Activated naive CD8-positive, alpha-beta T cell treated with anti-CD3 and anti-CD28 coated beads, Interleukin-2, amount 50 U/mL, for 16 hours (primary cell): Measurements from ENCODE around the gene NDUFA11.

ENCODE experiments used
- DNase-seq: peaks from one replicate; pipeline ENCODE4 v3.0.0-alpha.2; 2020; ENCODE audit warnings: low read depth, low spot score

The NDUFA11 gene

DNA sequence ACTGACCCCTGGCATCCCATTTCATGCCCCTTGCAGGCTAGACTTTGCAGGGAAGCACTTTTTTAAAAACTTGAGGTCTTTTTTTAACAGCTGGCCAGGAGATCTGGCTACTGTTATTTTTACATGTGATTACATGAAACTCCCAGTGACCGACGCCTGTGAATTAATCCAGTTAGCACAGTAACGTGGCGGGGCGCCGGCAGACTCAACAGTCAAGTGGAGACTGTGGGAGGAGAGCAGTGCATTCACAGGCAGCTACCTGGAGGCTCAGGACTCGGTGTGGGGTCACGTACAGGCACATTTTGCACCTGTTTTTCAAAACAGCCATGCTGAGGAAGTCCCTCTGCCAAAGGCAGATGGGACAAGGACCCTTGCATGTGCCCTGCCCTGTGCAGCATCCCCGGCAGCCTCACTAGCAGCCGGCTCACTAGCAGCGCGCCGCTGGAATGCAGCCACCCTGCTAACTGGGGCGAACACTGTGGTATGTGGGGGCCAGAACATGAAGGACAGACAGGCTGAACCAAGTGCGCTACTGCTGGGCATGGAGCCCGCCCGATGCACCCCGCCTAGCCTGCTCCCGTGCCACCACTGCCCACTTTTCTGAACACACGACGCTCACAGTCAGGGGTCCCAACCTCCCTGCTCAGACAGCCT, 29.1 kb upstream of the NDUFA11 start:
- DNase-seq, result no peak

DNA sequence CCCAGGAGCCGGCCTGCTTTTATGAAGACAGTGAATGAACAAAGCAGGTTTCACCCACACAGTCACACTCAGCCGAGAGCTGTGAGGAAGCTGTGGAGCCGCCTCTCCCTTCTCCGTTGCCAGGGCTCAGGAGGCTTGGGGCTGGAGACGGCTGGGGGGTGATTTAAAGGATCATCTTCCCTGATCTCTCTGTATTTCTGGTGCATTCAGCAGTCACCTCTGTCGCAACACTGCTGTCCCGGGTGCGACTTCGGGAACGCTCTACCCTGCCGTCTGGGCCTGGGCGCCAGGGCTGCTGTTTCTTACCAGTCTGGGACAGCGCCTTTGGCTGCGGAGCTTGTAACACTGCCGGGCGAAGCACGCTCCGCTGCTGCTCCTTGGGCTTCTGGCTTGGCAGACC, 28.6 kb upstream of the NDUFA11 start:
- no peak for DNase-seq

DNA sequence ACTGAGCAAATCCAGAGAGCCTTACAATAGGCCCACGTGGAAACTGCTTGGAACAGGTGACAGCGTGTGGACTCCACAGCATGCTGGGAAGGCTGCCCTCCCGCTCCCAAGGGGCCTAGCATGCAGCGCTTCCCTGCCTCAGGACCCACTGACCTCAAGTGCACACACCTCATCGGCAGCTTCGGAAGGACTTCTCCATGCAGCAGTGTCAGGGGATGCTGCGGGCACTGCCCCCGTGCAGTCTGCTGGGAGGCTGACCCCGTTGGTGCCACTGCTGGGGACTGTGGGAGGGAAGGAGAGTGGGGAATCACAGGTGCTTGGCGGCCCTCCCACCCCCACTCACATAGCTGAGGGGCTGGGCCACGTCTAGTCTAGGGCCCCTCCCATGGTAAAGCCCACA, 27.7 kb upstream of the NDUFA11 start:
- no peak for DNase-seq

DNA sequence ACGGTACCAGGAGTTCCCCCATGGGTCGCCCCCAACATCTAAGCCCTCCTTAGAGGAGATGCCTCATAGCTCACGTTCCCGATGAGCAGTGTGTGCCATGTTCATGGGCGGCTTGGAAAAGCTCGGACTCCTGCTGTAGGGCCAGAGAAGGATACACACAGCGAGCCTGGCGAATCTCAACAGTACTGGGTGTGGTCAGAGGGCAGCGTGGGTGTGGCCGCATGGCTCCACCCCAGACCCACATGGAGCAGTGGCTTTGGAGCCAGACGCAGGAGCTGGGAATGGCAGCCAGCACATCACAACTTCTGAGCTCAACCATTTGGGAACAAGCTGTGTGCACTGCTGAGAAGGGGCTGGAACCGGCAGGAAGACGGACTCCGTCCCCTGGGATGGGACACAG, 26.0 kb upstream of the NDUFA11 start:
- no peak for DNase-seq

DNA sequence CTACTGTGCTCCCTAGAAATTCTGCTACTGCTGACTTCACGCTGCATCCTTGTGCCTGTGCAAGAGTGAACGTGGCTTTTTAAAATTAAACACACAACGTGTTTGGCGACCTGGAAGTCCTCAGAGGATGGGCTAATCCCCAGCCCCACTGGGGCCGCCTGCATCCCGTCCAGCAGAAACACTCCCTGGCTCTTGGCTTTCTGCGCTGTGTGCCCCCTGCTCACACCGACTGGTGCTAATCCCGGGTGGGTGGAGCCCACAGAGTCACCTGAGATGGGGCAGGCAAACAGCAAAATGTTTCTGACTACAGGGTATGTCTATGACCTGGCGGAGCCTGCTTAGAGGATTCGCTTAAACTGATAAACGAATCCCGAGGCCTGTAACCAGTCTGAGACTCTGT, 25.6 kb upstream of the NDUFA11 start:
- DNase-seq, result no peak

DNA sequence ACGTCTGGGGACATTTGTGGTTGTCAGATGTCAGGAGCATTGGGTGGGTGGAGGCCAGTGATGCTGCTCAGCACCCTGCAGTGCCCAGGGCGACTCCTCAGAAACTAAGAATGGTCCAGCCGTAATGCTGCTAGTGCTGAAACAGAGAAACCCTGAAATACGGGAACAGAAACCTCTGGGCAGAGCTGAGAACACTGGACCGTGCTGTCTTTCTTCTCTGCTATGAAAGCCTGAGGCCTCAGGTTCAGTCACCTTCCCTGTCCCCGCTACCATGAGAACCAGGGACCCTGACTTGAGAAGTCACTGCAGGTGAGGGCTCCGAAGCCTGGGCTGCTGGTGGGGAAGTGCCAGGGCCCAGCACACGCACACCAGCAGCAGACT, 23.8 kb upstream of the NDUFA11 start:
- no peak for DNase-seq

DNA sequence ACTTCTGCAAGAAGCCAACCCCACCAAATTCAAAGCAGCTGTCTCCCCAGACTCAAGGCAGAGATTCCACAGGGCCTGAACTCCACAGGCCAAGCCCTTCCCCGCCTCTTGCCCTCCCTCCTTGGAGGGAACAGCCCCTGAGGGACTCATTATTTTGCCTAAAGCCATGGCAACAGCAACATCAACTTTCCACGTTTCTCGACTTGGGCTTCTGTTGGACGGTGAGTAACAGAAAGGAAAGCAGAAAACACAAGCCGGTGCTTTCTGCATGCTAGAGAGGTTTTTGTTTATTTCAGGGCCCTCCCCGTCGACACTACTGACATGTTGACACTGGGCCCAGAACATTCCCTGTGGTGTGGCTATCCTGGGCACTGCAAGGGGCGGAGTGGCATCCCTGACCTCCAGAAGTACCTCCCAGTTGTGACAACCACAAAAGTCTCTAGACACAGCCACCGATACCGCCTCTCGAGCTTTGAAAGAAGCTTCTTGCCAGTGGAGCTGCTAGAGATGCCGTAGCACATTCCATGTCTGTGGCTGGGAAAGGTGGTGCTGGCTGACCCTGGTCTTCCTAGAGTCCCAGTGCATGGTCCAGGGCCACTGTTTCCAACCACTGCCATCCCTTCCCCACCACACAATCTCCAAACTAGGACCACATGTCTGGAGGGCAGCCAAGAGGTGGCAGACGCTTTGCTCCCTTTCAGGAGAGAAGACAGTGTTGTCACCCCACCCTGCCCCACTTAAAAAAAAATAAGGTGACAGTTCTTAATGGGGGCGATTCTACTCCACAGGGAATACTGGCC, 23.3 kb upstream of the NDUFA11 start:
- DNase-seq, result no peak

DNA sequence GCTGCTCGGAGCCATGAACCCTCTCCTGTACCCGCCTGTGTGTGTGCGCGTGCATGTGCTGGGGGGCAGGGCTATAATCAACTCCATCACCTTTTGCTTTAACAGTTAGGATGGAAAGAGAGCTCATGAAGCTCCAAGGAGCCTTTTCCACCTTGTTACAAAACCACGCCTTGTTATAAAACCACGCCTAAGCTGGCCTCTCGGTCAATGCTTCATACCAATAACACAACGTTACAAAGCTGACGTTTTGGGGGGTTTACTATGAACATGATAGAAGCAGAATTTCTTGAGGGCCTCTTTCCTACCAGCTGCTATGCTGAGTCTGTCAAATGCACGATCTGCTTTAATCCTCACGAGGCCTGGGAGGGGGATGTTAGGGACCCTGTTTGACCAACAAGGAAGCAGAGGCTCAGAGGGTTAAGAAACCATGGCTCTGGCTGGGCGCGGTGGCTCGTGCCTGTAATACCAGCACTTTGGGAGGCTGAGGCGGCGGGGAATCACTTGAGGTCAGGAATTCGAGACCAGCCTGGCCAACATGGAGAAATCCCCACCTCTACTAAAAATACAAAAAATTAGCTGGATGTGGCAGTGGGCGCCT, 22.3 kb upstream of the NDUFA11 start:
- DNase-seq, result no peak

DNA sequence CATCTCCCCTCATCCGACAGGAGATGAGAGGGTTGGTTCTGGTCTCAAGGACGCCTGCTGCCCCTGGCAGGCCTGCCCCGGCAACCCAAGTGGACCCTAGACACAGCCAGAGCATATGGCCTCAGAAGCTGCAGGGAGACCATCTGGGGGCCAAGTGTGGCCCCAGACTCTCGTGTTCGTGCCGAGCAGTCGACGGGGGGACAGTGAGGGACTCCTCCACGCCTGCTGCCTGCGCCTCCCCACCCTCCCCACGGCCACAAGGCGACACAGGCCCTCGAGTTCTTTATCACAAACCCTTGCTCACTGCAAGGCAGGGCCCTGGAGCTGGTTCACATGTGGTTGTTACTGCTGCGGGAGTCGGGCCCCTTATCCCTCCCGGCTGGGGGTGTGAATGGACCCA, 19.8 kb upstream of the NDUFA11 start:
- DNase-seq, result no peak

DNA sequence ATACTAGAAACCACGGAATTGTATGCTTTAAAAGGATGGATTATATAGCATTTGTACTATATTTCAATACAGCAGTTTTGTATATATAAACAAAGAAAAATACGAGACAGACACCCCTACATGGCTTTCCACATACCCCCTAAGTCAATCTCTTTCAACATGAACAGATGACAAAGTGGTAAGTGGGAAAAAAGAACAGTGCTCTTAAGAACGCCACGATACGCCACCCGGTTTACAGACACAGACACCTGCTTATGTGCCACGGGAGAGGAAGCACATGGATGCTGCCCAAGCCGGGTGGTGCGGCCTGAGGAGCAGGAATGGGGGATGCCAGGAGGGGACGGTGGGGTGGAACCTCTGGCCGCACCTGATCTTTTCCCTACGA, 18.6 kb upstream of the NDUFA11 start:
- DNase-seq, result no peak

DNA sequence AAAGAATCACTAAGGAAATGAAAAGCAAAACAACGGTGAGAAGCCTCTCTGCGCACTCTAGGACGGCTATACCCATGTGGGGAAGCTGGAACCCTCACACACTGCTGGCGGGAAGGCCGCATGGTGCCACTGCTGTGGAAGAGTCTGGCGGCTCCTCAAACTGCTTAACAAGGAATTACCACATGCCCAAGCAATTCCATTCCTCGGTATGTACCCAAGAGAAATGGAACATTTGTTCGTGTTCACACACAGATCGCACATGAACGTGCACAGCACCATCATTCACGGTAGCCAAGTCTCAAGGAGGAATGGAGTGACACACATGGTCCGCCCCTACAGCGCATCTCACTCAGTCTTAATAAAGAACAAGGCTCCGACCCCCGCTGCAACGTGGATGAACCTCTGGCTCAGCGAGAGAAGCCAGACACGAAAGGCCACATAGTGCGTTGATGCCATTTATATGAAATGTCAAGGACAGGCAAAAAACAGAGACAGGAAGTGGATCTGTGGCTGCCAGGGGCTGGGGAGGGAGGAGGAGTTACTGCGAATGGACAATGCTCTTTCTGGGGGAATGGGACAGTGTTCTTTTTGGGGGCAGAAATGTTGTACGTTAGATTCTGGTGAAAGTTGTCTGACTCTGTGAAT, 18.0 kb upstream of the NDUFA11 start:
- DNase-seq, result no peak

DNA sequence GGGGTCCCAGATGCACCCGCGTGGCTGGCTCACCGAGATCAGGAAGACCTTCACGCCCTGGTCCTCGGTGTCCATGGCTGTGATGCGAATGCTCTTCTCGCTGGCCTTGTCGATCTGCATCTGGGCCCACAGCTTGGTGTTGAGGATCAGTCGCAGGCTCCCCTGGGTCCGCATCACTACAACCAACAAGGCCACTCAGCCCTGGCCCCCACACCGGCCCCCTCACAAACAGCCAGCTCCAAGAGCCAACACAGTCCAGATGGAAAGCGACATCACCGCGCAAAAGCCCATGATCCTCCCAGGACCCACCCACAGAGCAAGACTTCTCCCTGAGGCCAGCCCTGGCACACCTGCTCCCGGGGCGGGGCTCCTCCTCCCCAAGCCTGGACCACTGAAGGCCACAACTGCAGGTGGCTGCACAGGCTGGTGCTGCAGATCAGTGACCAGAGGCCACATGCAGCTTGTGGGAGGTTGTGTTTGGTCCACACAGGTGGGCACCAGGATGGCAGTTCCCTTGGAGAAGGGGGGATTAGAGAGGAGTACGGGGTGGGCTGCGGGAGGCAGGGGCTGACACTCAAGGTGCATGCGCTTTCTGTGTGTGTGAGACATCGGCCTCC, 15.0 kb upstream of the NDUFA11 start:
- DNase-seq, result no peak

DNA sequence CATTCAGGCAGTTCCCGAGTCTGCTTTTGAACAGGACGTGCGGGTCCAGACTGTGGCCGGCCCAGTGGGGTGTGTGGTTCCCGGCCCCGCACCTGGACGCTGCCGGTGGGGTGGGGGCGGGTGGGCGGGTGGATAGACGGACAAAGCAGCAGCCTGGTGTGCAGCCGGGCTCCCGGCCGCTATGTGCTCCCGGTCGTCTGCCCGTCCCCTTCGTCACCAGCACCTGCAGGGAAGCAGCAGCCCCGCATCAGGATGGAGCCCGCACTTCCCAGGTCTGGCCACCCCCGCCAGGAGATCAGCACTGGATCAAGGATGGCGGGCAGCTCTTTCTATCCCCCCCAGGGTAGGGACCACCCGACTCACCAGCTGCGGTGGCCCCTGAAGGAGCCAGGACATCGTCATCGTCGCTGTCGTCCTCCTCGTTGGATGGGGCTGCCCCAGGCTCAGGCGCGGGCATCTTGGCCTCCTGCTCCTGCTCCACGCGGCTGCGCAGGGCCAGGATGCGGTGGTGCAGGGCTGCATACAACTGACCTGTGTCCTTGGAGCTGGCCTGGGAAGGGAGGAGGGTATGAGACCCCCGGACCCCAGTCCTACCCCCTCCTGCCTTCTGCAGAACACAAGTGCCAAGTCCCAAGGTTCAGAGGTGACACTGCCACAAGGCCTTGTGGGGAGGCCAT, 14.0 kb upstream of the NDUFA11 start:
- DNase-seq, result no peak

DNA sequence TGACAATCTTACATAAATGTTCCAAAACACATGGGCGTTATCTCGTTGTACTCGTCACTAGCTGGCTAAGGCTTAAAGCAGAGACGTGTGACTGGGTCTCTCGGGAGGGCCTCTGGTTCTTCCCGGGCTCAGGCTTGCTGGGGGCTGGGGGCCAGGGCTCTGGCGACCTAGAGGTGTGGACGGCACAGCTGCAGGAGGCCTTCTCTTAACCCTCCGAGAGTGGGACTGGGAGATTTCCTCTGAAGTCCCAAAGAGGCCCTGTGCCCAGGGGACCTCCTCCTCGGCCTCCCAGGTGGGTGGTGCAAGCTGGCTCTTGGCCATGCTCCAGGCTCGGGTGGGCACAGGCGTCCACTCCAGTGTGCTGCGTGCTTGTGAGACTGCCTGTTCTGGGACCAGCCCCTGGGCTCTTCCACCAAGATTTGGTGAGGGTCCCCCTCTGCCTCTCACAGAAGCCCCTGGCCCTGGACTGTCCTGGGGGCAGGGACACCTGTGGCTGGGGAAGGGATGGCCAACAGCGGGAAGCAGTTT, 12.7 kb upstream of the NDUFA11 start:
- no peak for DNase-seq

DNA sequence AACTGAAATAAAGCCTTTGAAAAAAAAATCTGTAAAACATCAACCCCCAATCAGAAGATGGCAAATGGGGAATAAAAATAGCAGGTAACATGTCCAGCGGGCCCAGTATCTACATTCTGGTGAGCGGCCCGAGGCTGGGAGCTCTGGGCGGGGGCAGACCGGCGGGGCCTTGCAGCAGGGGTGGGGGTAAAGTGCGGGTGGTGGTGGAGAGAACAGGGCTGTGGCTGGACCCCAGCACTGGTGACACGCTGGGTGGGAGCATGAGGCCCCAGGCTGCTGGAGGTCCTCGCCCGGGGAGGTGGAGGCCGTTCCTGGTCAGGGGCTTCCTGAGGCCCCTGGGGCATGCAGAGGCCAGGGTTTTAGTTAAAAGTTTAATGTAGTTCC, 12.2 kb upstream of the NDUFA11 start:
- no peak for DNase-seq

DNA sequence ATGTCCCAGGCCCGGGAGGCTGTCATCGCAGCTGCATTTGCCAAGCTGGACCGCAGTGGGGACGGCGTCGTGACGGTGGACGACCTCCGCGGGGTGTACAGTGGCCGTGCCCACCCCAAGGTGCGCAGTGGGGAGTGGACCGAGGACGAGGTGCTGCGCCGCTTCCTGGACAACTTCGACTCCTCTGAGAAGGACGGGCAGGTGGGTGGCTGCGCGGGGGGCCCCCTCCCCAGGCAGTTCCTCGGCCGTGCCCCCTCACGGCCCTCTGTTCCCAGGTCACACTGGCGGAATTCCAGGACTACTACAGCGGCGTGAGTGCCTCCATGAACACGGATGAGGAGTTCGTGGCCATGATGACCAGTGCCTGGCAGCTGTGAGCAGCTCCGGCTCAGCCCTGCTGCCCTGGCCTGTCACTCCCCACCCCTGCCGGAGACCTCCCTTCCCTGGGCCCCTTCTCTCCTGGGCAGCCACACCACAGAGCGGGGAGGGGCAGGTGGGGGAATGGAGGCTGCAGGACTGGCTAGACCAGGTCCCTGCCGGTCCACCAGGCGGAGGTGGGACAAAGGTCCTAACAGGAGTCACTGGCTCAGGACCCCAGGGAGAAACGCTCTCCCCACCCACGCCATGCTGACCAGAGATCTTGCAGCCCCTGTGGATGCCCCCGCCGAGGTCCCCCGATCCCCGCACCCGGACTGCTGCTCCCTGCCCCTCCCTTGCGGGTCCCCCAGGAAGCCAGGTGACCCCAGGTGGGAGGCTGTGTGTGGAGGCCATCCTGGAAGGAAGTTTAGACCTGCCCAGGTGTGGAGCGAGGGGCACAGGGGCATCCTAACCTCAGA, 11.6 kb upstream of the NDUFA11 start:
- no peak for DNase-seq

DNA sequence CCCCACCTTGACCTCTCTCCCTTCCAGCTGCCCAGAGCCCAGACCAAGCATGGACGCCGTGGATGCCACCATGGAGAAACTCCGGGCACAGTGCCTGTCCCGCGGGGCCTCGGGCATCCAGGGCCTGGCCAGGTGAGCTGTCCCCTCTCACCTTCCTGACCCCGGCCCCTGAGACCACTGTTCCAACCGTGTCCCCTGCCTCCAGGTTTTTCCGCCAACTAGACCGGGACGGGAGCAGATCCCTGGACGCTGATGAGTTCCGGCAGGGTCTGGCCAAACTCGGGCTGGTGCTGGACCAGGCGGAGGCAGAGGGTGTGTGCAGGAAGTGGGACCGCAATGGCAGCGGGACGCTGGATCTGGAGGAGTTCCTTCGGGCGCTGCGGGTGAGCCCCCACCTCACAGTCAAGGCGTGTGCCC, 10.8 kb upstream of the NDUFA11 start:
- DNase-seq, result no peak

DNA sequence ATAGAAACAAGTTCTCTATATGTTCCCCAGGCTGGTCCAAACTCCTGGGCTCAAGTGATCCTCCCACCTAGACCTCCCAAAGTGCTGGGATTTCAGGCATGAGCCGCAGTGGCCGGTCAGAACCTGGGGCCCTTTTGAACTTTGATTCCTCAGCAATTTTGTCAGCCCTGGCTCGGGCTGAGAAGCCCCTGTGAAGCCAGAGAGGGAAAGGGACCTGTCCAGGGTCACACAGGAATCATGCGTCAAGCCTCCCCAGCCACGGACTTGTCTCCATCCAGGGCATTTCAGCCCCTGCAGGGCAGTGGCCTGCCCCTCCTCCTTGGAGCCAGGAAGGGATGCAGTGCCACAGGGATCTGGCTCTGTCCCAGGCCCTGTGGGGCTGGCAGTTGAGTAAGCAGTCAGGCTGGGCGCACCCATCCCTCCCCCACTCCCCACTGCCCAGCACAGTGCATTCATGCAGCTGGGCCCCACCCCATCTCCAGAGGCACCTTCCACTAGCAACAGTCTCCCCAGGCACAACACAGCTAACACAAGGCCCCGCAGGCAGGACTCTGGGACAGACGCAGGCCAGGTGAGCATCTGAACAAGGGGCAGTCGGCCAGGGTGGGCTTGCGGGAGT, 10.3 kb upstream of the NDUFA11 start, which contains the start of gene CAPS:
TSS of gene CAPS (plus strand) at position 516 of the 619 bp plus-strand sequence. CDS start 153 bp downstream, outside the sequence.
- no peak for DNase-seq

DNA sequence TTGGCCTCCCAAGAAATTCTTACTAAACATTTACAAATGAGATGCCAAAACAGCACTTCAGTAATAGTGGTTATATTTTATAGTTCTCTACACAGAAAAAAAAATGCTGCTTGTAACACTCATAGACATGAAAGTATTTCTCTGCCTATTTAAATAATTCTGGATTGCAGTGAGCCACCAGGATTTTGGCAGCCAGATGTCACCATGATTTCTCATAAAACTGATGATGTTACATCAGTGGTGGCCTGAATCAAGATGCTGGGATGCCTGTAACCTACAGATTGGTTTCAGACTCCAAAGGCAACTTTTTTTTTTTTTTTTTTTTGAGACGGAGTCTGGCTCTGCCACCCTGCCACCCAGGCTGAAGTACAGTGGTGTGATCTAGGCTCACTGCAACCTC, 7.8 kb upstream of the NDUFA11 start:
- DNase-seq, result no peak

DNA sequence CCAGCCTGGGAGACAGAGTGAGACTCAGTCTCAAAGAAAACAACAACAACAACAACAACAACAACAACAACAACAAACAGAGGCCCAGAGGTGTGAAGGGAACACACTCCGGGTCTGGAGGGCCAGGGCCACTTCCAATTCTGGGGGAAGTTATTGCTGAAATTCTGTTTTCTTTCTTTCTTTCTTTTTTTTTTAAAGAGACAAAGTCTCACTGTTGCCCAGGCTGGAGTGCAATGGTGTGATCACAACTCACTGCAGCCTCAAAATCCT, 7.0 kb upstream of the NDUFA11 start:
- no peak for DNase-seq
